Central memory CD4-positive, alpha-beta T cell (primary cell): ENCODE measurements around the gene INPP5J.
"Not testable (repeated sequence)": the region's sequence is repeated elsewhere in the genome, so short reads cannot be mapped to it uniquely, and the experiment has no call there.

Experiments
- DNase-seq: peaks from one replicate; pipeline ENCODE4 v3.0.0; 2022
- total RNA-seq, 3 experiments: gene quantifications; one replicate each; lab custom pipeline; 2026; lab: John Stamatoyannopoulos, UW

INPP5J gene, protein sequence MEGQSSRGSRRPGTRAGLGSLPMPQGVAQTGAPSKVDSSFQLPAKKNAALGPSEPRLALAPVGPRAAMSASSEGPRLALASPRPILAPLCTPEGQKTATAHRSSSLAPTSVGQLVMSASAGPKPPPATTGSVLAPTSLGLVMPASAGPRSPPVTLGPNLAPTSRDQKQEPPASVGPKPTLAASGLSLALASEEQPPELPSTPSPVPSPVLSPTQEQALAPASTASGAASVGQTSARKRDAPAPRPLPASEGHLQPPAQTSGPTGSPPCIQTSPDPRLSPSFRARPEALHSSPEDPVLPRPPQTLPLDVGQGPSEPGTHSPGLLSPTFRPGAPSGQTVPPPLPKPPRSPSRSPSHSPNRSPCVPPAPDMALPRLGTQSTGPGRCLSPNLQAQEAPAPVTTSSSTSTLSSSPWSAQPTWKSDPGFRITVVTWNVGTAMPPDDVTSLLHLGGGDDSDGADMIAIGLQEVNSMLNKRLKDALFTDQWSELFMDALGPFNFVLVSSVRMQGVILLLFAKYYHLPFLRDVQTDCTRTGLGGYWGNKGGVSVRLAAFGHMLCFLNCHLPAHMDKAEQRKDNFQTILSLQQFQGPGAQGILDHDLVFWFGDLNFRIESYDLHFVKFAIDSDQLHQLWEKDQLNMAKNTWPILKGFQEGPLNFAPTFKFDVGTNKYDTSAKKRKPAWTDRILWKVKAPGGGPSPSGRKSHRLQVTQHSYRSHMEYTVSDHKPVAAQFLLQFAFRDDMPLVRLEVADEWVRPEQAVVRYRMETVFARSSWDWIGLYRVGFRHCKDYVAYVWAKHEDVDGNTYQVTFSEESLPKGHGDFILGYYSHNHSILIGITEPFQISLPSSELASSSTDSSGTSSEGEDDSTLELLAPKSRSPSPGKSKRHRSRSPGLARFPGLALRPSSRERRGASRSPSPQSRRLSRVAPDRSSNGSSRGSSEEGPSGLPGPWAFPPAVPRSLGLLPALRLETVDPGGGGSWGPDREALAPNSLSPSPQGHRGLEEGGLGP
- 0 to 0.14 (median 0.05) reads per million in 3 experiments for total RNA-seq

DNA sequence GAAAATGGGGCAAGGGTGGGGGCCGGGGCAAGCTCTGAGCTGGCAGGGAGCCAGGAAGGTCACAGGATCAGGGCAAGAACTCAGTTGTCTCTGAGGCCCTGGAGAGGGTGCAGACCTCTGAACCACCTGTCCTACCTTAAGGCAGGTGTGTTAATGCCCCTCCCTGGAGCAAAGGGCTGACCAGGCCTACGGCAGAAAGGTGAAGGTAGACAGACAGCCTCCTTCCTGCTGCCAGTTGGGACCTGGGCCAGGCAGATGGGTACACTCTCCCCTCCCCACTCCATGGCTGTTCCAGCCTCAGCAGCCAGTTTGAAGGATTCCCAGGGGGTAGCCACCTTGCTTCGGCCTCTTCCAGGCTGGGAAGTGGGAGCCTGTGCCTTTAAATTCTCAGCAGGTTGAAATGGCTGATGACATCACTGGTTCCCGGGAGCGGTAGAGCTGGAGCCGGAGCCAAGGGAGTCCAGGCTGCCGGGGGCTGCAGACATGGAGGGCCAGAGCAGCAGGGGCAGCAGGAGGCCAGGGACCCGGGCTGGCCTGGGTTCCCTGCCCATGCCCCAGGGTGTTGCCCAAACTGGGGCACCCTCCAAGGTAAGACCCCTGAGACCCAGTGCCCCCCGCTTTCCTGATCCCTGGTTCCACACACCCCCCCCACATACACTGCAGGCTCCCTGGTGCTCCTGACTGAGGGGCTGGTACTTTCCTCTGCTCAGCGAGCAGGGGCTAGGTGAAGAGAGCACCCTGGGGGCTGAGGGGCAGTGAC is at the start of gene INPP5J:
Gene INPP5J (plus strand): TSS at position 435 of the 760 bp plus-strand sequence. CDS start 49 bp downstream, at position 484.
- DNase-seq = no peak

GRCh38 chr22:31073125-31073524 is 49.6 kb upstream of the INPP5J start:
- not testable (repeated sequence) for DNase-seq

DNA sequence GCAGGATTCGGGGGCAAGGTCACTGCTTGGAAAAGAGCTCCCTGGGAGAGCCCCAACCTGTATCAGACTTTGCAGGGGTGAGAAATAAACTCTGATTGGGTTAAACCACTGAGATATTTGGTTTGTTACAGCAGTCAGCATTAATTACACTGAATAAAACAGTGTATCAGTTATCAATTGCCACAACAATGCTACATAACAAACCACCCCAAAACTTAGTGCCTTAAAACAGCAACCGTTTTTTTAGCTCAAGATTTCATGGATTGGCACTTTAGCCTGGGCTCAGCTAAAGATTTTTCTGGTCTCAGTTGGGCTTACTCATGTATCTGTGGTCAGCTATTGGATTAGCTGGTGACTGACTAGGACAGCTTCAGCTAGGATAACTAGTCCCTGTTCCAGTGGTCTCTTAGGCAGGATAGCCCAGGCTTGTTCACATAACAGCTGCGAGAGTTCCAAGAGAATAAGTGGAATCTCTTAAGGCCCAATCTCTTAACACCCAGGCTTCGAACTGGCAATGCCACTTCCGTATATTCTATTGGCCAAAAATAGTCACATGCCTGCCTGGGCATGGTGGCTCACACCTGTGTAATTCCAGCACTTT is 49.1 kb upstream of the INPP5J start:
- DNase-seq = not testable (repeated sequence)

GRCh38 chr22:31075961-31076360 is 46.8 kb upstream of the INPP5J start:
- DNase-seq = no peak

GRCh38 chr22:31077681-31078080 is 45.1 kb upstream of the INPP5J start:
- DNase-seq = no peak

DNA sequence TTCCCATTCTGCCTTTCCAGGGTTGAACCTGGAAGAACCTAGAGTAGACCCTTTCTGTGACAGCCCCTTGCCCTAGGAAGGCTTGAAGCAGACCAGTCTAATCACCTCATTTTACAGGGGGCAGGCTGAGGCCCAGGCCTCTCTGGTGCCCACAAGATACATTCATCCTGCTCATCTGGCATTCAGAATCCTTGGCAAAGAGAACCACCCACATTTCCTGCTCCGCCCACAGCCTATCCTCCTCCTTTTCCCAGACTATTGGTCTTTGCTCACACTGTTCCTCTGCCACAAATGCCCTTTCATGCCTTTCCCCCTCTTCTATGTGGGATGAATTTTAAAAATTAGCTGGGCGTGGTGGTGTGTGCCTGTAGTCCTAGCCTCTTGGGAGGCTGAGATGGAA is 44.4 kb upstream of the INPP5J start:
- not testable (repeated sequence) for DNase-seq

GRCh38 chr22:31079095-31079642 is 43.6 kb upstream of the INPP5J start:
- DNase-seq = no peak

- no peak for DNase-seq
Observed at GRCh38 chr22:31080164-31080847, 42.5 kb upstream of the INPP5J start.

DNA sequence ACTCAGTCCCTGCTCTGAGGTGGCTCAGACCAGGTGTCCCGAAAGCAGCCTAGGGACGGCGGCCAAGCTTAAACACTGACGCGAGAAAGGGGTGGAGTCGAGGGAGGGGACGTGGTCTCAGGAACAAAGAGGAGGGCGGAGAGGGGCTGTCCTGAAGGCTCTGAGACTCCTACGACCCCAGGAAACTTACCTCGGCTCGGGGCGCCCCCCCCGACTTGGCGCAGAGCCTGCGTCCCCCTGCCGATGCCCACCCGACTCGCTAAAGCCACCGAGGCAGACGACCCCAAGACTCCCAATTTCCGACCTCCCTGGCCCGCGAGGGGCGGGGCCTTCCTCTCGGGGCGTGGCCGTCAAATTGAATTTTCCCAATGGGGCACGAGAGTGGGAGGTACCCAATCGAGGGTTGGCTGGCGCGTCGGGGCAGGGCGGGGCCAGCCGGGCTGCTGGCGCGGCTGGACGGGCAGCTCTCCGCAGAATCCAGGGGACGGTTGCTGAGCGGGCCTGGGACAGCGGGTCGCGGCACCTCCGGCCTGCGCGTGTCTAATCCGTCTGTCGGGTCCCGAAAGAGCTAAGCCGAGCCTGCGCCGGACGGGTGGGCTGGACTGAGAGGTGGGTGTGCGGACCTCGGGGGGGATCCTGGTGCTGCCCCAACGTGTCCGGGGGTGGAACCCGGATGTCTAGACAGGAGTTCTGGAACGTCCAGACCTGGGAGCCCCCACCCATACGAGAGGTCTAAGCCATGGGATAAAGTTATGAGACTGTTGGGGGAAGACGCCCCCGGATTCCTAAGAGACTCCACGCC is 41.7 kb upstream of the INPP5J start, which contains the start of gene SMTN:
Gene SMTN (plus strand): TSS at position 471 of the 802 bp plus-strand sequence. CDS start 1,941 bp downstream, outside the sequence.
- DNase-seq = peak; percentile 78

- no peak for DNase-seq
Observed at GRCh38 chr22:31081963-31082605, 40.7 kb upstream of the INPP5J start.

DNA sequence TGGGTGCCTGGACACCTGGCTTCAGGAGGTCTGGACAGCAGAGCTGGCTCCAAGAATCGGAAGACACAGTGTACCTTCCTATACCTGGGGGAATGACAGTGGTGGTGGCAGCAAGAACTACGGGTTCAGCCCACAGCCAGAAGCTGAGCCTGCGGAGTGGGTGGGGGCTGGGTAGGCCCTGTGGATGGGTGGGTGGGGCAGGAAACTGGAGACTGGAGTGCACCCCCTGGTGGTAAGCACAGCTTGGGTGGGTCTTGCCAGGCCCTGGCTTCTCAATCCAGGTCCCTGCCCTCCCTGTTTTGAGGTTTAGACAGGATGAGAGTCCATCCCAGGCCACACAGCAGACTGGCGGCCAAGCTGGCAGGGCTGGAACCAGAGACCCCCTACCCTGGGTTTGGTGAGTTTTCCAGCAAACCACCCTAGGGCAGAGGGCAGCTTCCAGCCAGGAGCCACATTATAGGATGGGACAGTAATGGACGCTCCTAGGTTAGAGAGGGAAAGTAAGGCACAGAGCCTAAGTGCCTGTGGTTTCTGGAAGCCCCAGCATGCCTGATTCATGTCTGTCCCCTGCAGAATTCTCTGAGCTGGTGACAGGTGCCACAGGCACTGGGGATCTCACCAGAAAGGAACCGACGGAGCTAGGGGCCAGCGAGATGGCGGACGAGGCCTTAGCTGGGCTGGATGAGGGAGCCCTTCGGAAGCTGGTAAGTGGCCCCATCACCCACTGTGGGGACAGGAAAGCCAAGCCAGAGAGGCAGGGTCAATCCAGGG is 40.0 kb upstream of the INPP5J start:
- DNase-seq = peak; percentile 18

DNA sequence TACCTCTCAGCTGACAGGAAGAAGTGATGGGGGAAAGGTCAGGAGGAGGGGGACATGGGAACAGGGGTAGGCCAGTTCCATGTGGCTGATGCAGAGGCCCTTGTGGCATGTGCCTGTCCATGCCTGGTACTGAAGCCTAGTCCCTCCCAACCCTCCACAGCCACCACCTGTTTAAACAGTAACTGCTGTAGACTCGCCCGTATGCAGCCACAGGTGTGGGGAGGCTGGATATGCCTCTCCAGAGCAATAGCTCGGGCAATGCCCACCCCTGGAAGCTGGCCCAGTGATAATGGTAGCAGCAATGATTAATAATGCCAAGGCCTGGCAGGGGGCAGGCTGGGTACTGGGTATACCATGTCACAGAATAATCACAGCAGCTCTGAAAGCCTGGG is 39.4 kb upstream of the INPP5J start:
- no peak for DNase-seq

DNA sequence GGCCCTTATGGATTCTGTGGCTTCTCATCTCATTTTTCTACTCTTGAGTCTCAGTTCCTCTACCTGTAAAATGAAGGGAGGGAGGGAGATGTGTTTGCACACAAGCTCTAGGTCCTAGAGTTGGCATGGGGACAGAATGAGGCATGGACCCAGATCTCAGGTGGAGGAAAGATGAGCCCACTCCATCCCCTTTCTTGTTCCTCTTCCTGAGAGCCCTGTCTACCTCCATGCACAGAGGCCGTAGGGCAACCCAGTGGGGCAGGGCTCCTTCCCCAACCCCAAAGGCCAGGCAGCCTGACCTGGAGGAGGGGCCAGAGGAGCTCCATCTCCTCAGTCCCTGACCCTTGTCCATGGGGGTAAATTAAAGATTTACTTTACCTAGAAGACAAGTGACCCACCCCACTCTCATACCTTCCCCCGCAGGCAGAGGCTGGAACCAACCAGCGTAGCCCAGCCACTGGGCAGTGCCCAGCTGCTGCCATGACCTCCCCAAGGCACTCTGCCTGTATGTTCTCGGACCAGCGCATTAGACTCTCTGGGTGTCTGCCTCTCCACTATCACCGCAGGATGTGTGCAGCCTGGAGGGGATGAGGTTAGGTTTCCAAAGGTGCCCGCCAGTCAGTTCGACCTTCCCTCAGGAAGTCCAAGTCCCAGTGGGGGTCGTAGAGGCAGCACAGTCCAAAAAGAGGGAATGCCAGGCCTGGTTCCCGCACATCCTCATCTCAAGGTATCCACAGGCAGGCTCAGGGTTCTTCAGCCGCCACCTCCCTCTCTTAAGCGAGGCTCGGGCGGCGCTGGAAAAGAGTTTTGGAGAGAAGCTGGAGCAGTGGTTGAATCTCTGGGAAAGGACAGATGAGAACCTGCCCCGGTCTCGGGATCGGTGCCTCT is 38.6 kb upstream of the INPP5J start:
- no peak for DNase-seq

DNA sequence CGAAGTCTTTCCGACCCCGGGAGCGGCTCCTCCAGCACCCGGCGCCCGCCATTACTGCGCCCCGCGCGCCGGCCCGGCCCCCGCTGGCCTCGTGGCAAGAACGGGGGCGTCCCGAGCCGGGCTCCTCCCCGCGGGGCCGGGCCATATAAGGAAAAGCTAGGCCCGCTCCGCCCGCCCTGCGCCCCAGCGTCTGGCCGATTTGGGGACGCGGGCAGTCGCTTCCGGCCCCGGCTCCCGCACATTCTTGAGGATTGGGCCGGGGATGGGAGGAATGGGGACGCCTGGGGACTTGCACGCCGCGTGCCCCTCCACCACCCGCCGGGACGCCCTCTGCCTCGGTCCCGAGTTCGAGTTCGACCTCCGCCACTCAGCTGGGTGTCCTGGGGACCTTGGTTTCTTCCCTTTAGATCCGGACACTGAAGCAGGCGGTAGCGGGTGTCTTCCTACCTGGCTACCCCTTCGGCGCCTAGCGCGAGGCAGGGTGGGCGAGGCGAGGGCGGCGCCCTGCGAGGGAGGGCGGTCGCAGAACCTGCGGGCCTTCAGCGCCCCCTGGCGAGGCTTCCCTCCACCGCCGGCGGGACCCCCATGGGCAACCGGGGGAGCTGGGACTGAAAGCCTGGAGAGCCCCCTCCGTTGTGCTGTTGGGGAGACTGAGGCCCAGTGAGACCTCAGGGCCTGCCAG is 37.8 kb upstream of the INPP5J start:
- DNase-seq = peak; percentile 79

DNA sequence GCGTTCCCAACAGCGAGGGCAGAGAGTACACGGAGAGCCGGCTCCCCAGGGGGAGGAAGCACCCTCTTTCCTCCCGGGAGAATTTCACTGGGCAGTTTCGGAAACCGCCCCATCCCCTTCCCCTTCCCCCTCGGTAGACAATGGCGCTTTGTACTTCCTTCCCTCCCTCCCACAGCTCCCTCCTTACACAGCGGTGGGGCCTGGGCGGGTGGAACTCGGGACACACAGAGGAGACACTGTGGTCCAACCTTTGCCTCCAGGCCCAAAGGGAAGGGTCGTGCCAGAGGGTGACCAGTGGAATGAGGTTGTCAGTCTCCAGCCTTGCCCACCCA is 37.3 kb upstream of the INPP5J start:
- no peak for DNase-seq

DNA sequence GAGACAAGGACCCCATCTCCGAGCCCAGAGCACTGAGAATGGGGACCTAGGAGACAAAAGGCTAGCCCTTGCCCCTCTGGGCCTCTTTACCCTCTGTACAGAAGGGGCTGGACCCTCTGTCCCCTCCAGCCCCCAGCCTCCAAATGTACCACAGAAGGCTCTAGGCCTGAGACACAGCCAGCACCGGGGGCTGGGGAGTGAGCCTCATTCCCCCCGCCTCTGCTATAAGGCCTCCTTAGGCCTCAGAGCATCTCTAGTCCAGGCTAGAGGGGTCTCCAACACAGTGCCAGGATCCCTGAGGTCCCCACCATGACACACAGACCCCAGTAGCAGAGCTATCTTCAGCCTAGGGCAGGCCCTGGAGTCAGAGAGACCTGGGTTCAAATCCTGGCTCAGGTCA is 36.8 kb upstream of the INPP5J start:
- no peak for DNase-seq

DNA sequence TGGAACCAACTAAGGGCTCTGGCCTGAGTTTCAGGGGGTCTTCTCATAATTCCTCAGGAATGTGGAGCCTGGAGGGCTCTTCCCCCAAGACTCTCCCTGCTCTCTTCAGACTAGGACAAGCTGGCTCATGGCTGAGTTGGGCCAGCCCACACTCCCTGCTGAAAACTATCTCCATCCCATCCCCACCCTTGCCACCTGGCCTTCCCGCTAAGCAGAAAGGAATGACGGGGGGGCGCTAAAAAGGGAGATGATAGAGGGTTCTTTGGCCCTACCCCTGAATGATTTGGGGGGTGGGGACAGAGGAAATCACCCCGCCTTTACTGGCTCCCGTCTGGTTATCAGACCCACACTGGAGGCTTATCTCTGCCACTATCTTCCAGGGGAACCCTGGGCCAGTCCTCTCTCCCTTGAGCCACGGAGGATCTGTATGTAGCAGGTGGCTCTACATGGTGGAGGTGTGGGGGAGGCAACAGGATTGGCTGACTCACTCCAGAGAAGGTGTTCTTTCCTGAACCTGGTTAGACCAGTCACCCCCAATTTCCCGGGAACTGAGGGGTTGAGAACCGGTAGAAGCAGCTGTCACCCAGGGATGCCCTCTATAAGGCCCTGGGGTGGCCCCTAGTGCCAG is 35.9 kb upstream of the INPP5J start:
- DNase-seq = no peak
